Erythroblast (primary cell): Measurements from ENCODE around the gene EFCAB9.

Experiments used
- GATA1 ChIP-seq: IDR thresholded peaks from 2 replicates; pipeline ENCODE4 v1.6.1; 2011; ENCODE audit warnings: low read depth, mild to moderate bottlenecking, control low read depth, low read length, moderate library complexity
- POLR2A ChIP-seq: IDR thresholded peaks from 2 replicates; pipeline ENCODE4 v1.6.1; 2011; ENCODE audit warnings: mild to moderate bottlenecking, low read length

GRCh38 chr5:172163346-172163745, 30.6 kb upstream of the EFCAB9 start:
- no peak for TF ChIP-seq POLR2A
- TF ChIP-seq GATA1, result no peak
